OCI-M1 (cell line): Measurements from ENCODE around the gene ACSM2A.
"Not testable (repeated sequence)": the region's sequence is repeated elsewhere in the genome, so short reads cannot be mapped to it uniquely, and the experiment has no call there.

Experiments used
- DNase-seq: peaks from one replicate; lab custom pipeline; 2025; lab: John Stamatoyannopoulos, UW

Gene ACSM2A, protein sequence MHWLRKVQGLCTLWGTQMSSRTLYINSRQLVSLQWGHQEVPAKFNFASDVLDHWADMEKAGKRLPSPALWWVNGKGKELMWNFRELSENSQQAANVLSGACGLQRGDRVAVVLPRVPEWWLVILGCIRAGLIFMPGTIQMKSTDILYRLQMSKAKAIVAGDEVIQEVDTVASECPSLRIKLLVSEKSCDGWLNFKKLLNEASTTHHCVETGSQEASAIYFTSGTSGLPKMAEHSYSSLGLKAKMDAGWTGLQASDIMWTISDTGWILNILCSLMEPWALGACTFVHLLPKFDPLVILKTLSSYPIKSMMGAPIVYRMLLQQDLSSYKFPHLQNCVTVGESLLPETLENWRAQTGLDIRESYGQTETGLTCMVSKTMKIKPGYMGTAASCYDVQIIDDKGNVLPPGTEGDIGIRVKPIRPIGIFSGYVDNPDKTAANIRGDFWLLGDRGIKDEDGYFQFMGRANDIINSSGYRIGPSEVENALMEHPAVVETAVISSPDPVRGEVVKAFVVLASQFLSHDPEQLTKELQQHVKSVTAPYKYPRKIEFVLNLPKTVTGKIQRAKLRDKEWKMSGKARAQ

GRCh38 chr16:20451364-20451763 lies at the start of gene ACSM2A:
Gene ACSM2A, plus strand, starts transcription at chr16:20451521. Its CDS starts 8,594 bp downstream, at chr16:20460115.
- not testable (repeated sequence) for DNase-seq

DNA sequence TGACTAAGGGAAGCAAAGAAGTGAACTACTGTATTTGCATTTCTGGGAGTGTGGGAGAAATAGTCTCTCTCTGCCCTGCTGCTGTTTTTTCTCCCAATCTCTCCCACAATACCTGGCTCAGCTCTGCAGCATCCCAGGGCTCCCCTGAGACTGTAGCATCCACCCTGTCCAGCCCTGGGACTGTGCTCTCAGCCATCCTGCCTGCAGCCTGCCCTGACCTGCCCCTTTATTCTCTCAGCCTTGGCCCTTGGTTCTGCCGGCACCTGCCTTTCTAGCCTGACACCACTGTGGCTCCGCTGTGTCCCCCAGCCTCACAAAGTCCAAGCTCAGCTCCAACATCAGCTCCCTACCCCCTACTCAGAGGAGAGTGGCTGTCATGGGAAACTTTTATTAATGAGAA lies 48.7 kb upstream of the ACSM2A start:
- no peak for DNase-seq

DNA sequence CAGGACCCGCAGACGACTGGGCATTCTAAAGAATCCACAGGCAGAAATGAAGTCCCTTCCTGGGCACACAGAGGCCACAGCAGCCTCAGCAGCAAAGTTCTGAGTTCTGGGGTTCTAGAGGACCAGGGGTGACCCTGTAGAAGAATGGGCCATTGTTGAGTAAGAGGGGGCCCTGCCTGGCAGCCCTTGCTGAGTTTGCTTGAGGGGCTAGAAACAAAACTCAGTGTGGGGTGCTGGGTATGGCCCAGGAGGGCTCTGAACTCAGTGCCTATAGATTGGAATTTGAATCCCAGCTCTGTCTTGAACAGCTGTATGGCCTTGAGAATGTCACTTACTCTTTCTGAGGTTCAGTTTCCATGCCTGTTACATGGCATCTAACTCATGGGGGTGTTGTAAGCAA lies 46.7 kb upstream of the ACSM2A start, which contains the start of gene PDILT:
Gene PDILT (minus strand): TSS at position 101 of the 400 bp plus-strand sequence. CDS start 5,437 bp downstream, outside the sequence.
- no peak for DNase-seq

DNA sequence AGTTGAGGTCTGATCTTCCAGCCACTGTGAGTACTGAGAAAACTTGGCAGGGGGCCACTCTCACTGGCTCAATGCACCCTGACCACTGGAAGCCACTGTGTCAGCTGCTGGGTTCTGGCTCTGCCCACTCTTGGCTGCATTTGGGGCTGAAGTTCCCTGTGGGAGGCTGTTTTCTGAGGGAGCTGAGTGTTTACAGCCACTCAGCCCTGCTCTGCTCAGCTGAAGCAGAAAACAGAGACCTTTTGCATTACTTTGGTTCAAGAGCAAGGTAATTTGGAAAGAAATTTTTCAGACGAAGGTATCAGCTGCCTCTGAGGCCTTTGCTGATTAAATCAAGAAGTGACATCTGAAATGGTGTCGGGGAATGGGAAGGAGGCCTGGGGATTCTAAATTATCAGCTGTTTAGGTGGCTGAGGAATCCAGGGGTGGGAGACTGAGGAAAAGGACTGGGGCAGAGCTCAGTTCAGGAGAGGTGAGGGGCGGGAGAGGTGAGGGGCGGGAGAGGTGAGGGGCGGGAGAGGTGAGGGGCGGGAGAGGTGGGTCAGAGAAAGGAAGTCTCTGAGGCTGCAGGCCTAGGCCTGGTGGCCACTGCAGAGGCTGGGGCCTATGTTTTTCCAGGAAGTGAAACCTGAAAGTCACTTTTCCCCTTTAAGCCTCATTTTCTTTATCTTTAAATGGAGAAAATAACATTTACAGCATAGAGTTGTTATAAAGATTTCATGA lies 41.8 kb upstream of the ACSM2A start, which contains the start of gene ACSM5:
Gene ACSM5 (plus strand): TSS at position 137 of the 723 bp plus-strand sequence. CDS start 1,951 bp downstream, outside the sequence.
- no peak for DNase-seq

GRCh38 chr16:20410121-20410723 lies 41.1 kb upstream of the ACSM2A start:
- DNase-seq: no peak

- no peak for DNase-seq
Observed at GRCh38 chr16:20411055-20411454, 40.3 kb upstream of the ACSM2A start.

DNA sequence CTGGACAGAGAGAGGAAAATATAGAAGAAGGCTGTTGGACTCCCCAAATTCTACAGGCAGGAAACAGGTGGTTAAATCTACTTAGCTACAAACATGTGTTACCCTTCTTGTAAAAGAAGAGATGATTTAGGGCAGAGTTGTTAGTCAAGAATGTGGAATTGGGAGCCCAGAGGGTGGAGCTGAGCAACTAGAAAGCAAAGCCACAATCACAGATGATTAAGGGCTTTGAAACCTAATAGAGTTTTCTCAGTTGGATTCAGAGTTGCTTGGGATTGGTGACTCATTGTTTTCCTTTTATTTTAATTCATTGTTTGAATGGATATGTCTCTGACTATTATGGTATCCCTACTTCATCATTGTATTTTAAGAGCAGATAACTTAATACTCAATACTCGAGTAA lies 35.8 kb upstream of the ACSM2A start:
- DNase-seq: no peak

GRCh38 chr16:20419093-20419492 lies 32.2 kb upstream of the ACSM2A start:
- DNase-seq: not testable (repeated sequence)

DNA sequence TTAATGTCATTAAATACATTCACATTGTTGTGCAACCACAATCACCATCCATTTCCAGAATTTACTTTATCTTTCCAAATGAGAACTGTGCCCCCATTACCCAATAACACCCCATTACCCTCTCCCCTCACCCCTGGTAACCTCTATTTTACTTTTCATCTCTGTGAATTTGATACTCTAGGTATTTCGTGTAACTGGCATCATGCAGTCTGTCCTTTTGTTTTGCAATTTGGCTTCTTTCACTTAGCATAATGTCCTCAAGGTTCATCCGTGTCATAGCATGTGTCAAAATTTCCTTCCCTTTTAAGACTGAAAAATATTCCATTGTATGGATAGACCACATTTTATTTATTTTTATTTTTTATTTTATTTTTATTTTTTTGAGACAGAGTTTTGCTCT lies 29.6 kb upstream of the ACSM2A start:
- not testable (repeated sequence) for DNase-seq

GRCh38 chr16:20423772-20424128 lies 27.6 kb upstream of the ACSM2A start:
- DNase-seq: not testable (repeated sequence)

DNA sequence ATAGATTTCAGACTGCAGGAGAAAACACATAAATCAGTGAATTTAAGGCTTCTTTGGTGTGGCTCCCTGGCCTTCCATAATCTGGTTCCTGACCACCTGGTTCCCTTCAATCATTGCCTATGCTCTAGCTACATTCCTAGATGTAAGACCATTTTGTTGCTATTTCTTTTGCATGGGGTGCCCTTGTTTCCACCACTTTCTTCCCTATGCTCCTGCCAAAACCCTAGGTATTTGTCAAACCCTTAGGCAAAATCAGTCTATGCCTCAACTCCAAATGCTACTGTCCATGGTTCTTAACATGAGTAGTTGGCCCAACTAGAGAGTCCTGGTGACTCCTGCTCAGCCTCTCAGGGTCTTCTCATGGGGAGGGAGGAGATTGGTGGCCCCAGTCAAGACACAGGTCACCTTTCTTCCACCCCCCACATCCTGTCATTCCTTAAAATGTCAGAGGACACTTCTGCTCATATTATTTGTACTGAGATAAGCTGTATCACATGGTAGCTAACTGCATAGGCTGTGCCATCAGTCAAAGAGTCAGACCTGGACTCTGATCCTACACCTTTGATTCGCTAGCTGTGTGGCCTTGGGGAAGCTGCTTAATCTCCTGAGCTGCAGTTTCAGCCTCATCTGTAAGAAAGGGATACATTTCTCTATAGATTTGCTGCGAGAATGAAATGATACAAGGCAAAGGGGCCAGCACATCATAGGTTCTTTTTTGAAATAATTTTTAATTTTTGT lies 27.0 kb upstream of the ACSM2A start:
- DNase-seq: no peak

DNA sequence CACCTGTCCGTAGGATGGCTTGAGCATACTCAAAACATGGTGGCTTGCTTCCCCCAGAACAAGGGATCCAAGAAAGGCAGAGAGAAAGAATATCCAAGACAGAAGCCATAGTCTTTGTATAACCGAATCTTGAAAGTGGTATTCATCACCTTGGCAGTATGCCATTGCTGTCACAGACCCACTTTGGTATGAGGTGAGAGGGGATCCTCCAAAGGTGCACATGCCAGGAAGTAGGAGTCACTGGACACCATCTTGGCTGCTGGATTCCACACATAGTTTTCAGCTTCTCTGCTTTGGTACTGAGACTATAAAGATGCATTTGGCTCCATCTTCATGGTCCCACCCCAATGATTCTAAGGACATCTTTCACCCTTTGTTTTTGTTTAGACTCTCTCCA lies 23.9 kb upstream of the ACSM2A start:
- DNase-seq: not testable (repeated sequence)

DNA sequence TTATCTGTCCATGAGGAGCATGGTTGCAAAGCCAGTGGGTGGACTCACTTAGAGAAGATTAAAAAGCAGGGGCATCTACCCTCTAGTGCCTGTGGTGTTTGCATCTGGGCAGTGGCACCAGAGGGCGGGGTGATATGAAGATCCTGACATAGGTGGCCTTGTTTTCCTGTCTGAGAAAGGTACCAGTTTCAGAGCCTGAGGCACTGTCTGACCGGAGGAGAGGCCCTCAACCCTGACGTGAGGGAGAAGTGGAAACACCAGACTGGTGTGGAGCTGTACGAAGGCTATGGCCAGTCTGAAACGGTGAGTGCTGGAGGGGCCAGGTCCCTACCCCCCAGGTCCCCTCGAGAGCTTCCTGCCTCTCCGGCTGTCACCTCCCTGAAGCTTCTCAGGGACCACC lies 21.8 kb upstream of the ACSM2A start:
- not testable (repeated sequence) for DNase-seq

DNA sequence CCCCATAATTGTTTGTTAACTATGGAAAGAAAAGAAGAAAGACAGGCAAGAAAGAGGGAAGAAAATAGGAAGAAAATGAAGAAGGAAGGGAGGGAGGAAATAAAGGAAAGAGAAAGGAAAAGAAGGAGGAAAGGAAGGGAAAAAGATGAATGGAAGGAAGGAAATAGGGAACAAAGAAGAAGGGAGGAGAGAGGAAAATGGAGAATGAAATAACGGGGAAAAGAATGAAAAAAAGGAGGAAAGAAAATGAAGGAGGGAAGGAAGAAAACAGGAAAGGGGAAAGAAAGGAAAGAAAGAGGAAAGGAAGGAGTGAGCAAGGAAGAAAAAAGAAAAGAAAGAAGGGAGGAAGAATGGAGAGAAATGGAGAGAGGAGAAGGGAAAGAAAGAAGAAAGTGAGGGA lies 20.8 kb upstream of the ACSM2A start:
- not testable (repeated sequence) for DNase-seq

DNA sequence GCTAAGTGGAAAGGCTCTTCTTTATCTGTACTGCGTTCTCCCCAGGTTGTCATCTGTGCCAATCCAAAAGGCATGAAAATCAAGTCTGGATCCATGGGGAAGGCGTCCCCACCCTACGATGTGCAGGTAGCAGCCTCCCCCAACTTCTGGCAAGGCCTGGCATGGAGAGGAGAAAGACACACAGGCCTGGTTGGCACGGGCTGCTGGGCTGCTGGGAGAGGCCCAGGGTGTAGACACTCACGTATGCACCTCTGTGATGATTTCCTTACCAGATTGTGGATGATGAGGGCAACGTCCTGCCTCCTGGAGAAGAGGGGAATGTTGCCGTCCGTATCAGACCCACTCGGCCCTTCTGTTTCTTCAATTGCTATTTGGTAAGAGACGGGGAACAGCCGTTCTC lies 20.4 kb upstream of the ACSM2A start:
- DNase-seq: no peak

DNA sequence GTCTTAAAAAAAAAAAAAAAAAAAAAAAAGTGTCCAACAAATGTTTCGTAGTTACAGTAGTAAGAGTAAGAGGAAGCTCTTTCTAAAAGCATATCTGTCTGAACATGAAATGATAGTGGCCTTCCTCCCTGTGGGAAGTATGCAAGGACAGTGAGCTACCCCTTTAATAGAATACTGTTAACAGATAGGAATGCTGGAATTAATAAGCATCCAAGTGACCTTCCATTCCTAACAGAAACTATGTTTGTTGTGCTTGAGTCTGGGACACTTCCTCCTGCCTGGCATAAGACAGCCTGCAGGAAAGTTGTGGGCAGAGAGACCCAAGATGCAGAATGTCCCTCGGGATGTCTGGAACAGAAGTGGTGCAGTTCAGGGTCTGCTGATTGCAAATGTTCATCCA lies 12.4 kb upstream of the ACSM2A start:
- not testable (repeated sequence) for DNase-seq

DNA sequence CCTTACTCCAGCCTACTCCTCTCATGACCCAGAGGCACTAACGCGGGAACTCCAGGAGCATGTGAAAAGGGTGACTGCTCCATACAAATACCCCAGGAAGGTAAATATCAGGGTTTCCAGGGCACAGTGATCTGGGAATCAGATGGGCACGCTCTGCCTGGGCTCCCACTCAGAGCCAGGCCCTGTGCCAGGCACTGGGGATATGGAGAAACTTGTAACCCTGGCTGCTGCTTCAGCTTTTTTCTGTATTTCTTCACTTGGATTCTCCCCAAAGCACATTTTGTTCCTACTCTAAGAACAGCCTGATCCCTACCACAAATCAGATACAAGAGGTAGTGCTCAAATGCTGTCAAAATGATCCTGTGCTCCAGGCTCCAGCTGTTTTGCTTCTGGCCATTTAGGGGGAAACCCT lies 11.5 kb upstream of the ACSM2A start:
- not testable (repeated sequence) for DNase-seq

DNA sequence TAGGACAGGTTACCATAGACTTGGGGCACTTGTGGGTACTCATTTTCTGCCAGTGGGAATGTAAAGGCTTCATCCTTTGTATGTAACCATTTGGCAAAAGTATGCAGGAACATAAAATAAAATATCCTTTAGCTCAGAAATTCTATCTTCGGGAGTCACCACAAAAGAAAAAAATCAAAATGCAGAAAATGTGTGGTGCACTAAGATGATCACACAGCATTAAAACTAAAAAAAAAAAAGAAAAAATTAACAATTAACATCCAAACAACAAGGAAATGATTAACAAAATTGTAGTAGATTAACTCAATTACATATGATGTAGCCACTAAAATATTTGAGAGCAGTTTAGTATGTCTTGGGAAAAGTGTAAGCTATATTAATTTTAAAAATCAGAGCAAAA lies 10.6 kb upstream of the ACSM2A start:
- not testable (repeated sequence) for DNase-seq

GRCh38 chr16:20441191-20441590 lies 10.1 kb upstream of the ACSM2A start:
- no peak for DNase-seq

DNA sequence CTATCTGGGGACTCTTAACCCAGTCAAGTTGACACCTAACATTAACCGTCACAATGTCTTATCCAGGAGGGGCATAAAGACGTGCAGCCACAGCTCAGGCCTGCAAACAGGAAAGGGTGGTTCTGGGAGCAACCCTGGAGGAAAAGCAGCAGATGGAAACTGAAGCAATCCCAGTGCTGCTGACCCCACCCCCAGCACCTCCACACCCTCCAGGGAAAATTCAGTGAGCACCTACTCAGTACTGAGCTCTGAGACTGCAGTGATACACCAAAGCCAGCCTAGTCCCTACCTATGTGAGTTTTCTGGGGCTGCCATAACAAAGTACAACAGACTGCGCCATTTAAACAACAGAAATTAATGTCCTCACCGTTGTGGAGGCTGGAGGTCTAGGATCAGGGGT lies 9.5 kb upstream of the ACSM2A start:
- not testable (repeated sequence) for DNase-seq

- DNase-seq: not testable (repeated sequence)
Observed at GRCh38 chr16:20446652-20447393, 4.5 kb upstream of the ACSM2A start.
